ENCODE results near the gene ALG14.
A peak's percentile ranks its signal among the peaks of the same experiment; 100 is the strongest.

- TF ChIP-seq CTCF (IDR thresholded peaks at IDR 0.05) (no peak), TCF12 (IDR thresholded peaks at IDR 0.05) (peak; percentile 79), POLR2AphosphoS5 (IDR thresholded peaks at IDR 0.05; ENCODE audit: low read depth, low read length) (peak; percentile 51; the same call in 1 of the 2 replicates), FOXJ3 (CRISPR knock-in tag; IDR thresholded peaks at IDR 0.05) (peak; percentile 90), NRF1 (IDR thresholded peaks at IDR 0.05; ENCODE audit: low read depth, low read length) (no peak), TAF1 (IDR thresholded peaks at IDR 0.05; ENCODE audit: borderline replicate concordance, low read depth, low read length) (no peak), EZH2phosphoT487 (IDR thresholded peaks at IDR 0.05; ENCODE audit: borderline replicate concordance, low read depth) (no peak)
Observed at GRCh38 chr1:94949681-94950661, 122.8 kb downstream of the ALG14 start.

Data from SK-N-SH (cell line).